BJ (cell line): Measurements from ENCODE around the gene PCBP3. TPM values are rescaled to one million over a fixed set of nuclear protein-coding genes. Genes with fewer than 3 reads are reported as not detected.
"Not testable (repeated sequence)": the region's sequence is repeated elsewhere in the genome, so short reads cannot be mapped to it uniquely, and the experiment has no call there.

ENCODE experiments used
- CTCF ChIA-PET: fragments of 350-600 bp; formaldehyde crosslinking; extraction: SDS; loops from one replicate; lab custom pipeline; 2021; ENCODE audit warnings: antibody characterized with exemption, inconsistent platforms; lab: Yijun Ruan, JAX
- POLR2A ChIA-PET: fragments of 300-600 bp; sonication (Branson Sonifier 250); formaldehyde crosslinking; extraction: SDS; loops from one replicate; lab custom pipeline; 2021; ENCODE audit warnings: antibody characterized with exemption; lab: Charles Lee
- DNase-seq: peaks from one replicate; pipeline ENCODE4 v3.0.0-alpha.2; 2011; ENCODE audit warnings: low read depth
- H3K27me3 ChIP-seq: 2 replicates; pipeline ENCODE4 v1.6.0; 2011; ENCODE audit warnings: low read length; ENCODE audit not compliant: control insufficient read depth, insufficient read depth
- H3K36me3 ChIP-seq: 2 replicates; pipeline ENCODE4 v1.5.1; 2011; ENCODE audit warnings: low read length; ENCODE audit not compliant: control insufficient read depth, insufficient read depth
- H3K4me3 ChIP-seq: 2 replicates; pipeline ENCODE4 v1.5.1; 2011; ENCODE audit warnings: low read depth, mild to moderate bottlenecking, control low read depth, low read length
- CTCF ChIP-seq: IDR thresholded peaks from 2 replicates; pipeline ENCODE4 v1.5.1; 2011; ENCODE audit warnings: low read depth, mild to moderate bottlenecking, control low read depth, inconsistent platforms, low read length, moderate library complexity; ENCODE audit not compliant: insufficient read depth
- polyA plus RNA-seq: library from polyadenylated mRNA; depleted of rRNA; stranded (reverse); fragments of >200 nt; gene quantifications from 2 replicates; pipeline ENCODE4 v1.2.3, GENCODE V29; 2011

The PCBP3 gene
- polyA plus RNA-seq, 1 experiment: 2.1 TPM

GRCh38 chr21:45951676-45952075 is 308.2 kb downstream of the PCBP3 start:
- ChIA-PET POLR2A (no interaction called here), CTCF (interaction anchor here (1.0 to 1.4 kb wide), 2 partner anchors 12 to 22 kb away, joined by 3 to 4 read pairs; no protein-coding TSS in a partner anchor)
- no peak for TF ChIP-seq CTCF
- H3K4me3 ChIP-seq: no peak overlapping the region
- H3K27me3 ChIP-seq: peaks cover 5% of the 10 kb centered on the region; the same call in 1 of the 2 replicates
- H3K36me3 ChIP-seq: no peaks in the 10 kb centered on the region
- no peak for DNase-seq

GRCh38 chr21:45952527-45952926 is 309.0 kb downstream of the PCBP3 start:
- POLR2A ChIA-PET, H3K36me3 ChIP-seq, DNase-seq, H3K4me3 ChIP-seq, H3K27me3 ChIP-seq: not testable (repeated sequence)
- CTCF ChIA-PET: interaction anchor here (1.0 kb wide), 1 partner anchor 13 kb away, joined by 3 read pairs; no protein-coding TSS in a partner anchor

GRCh38 chr21:45952974-45953373 is 309.4 kb downstream of the PCBP3 start:
- TF ChIP-seq CTCF: no peak
- H3K4me3 ChIP-seq: no peak overlapping the region
- DNase-seq: no peak
- POLR2A ChIA-PET: no interaction called here
- CTCF ChIA-PET: interaction anchor here (2.1 kb wide), 1 partner anchor 17 kb away, joined by 13 read pairs; no protein-coding TSS in a partner anchor
- no peaks in the 10 kb centered on the region for H3K36me3 ChIP-seq
- peaks cover 7% of the 10 kb centered on the region for H3K27me3 ChIP-seq

- TF ChIP-seq CTCF: peak; percentile 56
- no peak overlapping the region for H3K4me3 ChIP-seq
- DNase-seq: no peak
- POLR2A ChIA-PET: no interaction called here
- H3K27me3 ChIP-seq: peaks cover 5% of the 10 kb centered on the region
- no peaks in the 10 kb centered on the region for H3K36me3 ChIP-seq
- CTCF ChIA-PET: interaction anchor here (0.6 to 2.1 kb wide), 6 partner anchors 10 to 290 kb away, joined by 3 to 13 read pairs (median 5); no protein-coding TSS in a partner anchor
Observed at GRCh38 chr21:45954261-45954660, 310.7 kb downstream of the PCBP3 start.

GRCh38 chr21:45954921-45955320 is 311.4 kb downstream of the PCBP3 start:
- ChIA-PET CTCF (interaction anchor here (0.6 to 2.1 kb wide), 4 partner anchors 15 to 291 kb away, joined by 4 to 13 read pairs (median 6); no protein-coding TSS in a partner anchor), POLR2A (no interaction called here)
- Histone ChIP-seq H3K36me3 (no peaks in the 10 kb centered on the region), H3K4me3 (no peak overlapping the region), H3K27me3 (peaks cover 5% of the 10 kb centered on the region)
- no peak for TF ChIP-seq CTCF
- no peak for DNase-seq

GRCh38 chr21:45957551-45957950 is 314.0 kb downstream of the PCBP3 start:
- Histone ChIP-seq H3K27me3 (peaks cover 4% of the 10 kb centered on the region), H3K4me3 (no peak overlapping the region), H3K36me3 (no peaks in the 10 kb centered on the region)
- DNase-seq: no peak
- ChIA-PET CTCF (interaction anchor here (0.7 to 2.4 kb wide), 5 partner anchors 11 to 186 kb away, joined by 3 to 13 read pairs (median 6); no protein-coding TSS in a partner anchor), POLR2A (no interaction called here)
- TF ChIP-seq CTCF: no peak
